NB4 (cell line): ENCODE measurements around the gene C1orf232.
A peak's percentile ranks its signal among the peaks of the same experiment; 100 is the strongest.

Source experiments
- DNase-seq: peaks from one replicate; pipeline ENCODE4 v3.0.0; 2010; ENCODE audit warnings: low read depth
- H3K4me3 ChIP-seq: one replicate; pipeline ENCODE4 v1.5.1; 2011; ENCODE audit warnings: mild to moderate bottlenecking, low read depth, low read length, moderate library complexity
- CTCF ChIP-seq: IDR thresholded peaks from one replicate; pipeline ENCODE4 v1.5.1; 2012; ENCODE audit warnings: low read depth, low read length
- MAX ChIP-seq: IDR thresholded peaks from 2 replicates; pipeline ENCODE4 v1.6.1; 2011; ENCODE audit warnings: low read depth, low read length
- MYC ChIP-seq: IDR thresholded peaks from 2 replicates; pipeline ENCODE4 v1.6.1; 2011; ENCODE audit warnings: low read depth, low read length
- POLR2A ChIP-seq: IDR thresholded peaks from 2 replicates; pipeline ENCODE4 v1.6.1; 2011; ENCODE audit warnings: mild to moderate bottlenecking; ENCODE audit not compliant: insufficient read length; ENCODE audit errors: extremely low read depth

C1orf232 gene

GRCh38 chr1:26164036-26164860 lies 4.5 kb downstream of the C1orf232 start:
- peak; percentile 47 for DNase-seq
- TF ChIP-seq POLR2A (no peak), MAX (no peak), MYC (no peak), CTCF (peak; percentile 14)

GRCh38 chr1:26163684-26164035 lies 5.1 kb downstream of the C1orf232 start:
- no peak for DNase-seq
- no peak for TF ChIP-seq POLR2A
- no peak for TF ChIP-seq MAX
- no peak for TF ChIP-seq CTCF
- no peak for TF ChIP-seq MYC
- no peak overlapping the region for H3K4me3 ChIP-seq

More at GRCh38 chr1:26164036-26164860, 4.5 kb downstream of the C1orf232 start:
- no peak overlapping the region for H3K4me3 ChIP-seq

GRCh38 chr1:26162220-26162709 lies 6.5 kb downstream of the C1orf232 start:
- no peak for DNase-seq
- TF ChIP-seq CTCF (no peak), MAX (no peak), POLR2A (no peak), MYC (no peak)
- H3K4me3 ChIP-seq = peak overlapping the region; percentile 38

GRCh38 chr1:26161415-26162219 lies 7.1 kb downstream of the C1orf232 start:
- peak overlapping the region; percentile 38 for H3K4me3 ChIP-seq
- DNase-seq = peak; percentile 74
- no peak for TF ChIP-seq MAX
- no peak for TF ChIP-seq POLR2A
- no peak for TF ChIP-seq MYC
- TF ChIP-seq CTCF = no peak

- DNase-seq = no peak
- TF ChIP-seq MAX (no peak), CTCF (no peak), MYC (no peak), POLR2A (no peak)
- H3K4me3 ChIP-seq = no peak overlapping the region
Measured at GRCh38 chr1:26160527-26161414, 8.0 kb downstream of the C1orf232 start.
